Dedifferentiated amniotic fluid mesenchymal stem cell (primary cell): Measurements from ENCODE around the gene ITM2C.

ENCODE experiments used
- DNase-seq: peaks from one replicate; pipeline ENCODE4 v3.0.0-alpha.2; 2016; ENCODE audit errors: extremely low spot score

The ITM2C gene

DNA sequence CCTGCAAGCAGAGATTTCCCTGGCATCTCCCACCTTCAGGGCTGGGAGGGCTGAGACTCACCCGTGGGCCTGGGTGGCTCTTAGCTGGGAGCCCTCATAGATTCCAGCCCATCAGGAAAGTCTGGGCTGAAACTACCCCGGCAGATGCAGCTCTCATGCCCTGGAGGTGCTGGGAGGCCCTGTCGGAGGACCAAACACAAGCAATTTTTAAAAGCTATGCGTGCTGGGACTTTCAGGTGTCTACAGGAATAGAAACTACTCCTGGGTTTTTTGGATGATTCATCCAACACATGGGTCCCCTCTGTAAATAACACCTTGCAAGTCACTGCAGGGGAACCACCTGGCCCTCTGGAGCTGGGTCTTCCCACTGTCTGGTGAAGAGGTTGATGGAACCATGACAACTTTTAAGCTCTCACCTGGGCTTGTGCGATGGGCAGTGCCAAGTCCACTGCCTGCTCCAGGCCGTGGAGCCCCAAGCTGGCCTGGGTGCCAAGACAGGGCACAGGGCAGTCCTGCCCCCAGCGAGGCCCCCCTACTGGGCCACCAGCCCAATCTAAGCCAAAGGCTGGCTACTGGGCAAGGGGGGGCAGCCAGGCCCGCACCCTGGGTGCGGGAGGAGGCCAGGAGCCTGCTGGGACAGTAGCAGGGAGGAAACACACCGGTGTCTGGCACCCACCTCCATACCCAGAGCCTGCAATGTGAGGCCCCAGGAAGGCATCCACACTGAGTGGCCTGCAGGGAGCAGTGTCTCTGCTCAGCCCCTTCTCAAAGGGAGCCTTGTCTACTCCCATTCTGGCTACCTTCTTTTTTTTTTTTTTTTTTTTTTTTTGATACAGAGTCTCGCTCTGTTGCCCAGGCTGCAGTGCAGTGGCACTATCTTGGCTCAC, 61.4 kb downstream of the ITM2C start:
- DNase-seq: no peak

DNA sequence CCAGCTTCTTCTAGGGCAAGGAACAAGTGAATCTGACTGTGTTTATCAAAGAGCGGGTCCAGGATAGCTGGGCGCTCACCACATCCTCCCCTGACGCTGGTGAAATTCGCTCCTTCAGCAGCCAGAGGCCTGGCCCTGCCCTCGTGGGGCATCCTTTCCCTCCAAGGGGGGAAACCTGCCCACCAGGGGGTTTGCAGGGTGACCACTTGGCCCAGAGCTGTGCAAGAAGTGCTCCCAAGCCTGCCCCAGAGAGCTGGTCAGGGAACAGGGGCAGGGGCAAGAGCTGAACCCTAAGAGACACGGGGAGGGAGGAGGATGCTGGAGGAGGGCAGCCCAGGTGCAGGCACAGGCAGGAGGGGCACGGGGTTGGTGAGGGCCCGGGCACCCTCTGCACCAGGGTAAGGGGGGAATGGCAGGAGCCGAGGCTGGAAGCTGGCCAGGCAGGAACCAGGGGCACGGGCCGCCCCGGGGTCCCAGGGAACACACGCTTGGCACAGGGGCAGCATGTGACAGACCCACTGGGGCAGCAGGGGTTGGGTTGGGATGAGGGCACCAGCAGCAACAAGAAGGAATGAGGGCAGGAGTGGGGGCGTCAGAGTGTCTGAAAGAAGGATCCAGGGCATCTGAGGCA, 63.1 kb downstream of the ITM2C start:
- DNase-seq: no peak
